Measurements from ENCODE around the gene VPREB3.

VPREB3 gene

GRCh38 chr22:23722724-23723123, 31.5 kb downstream of the VPREB3 start:
- DNase-seq: no peak

DNA sequence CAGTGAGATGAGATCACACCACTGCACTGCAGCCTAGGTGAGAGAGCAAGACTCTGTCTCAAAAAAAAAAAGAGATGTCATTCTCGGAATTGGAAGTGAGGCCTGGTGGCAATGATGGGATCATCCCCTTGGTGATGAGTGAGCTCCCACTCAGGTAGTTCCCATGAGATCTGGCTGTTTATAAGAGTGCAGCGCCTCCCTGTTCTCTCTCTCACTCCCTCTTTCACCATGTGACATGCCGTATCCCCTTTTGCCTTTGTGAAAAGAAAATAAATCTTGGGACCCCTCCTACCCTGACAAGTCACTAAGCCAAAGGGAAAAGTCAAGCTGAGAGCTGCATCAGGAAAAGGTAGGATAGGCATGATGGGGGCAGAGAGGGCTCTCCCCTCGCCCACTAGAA, 32.1 kb downstream of the VPREB3 start:
- no peak for DNase-seq

GRCh38 chr22:23720855-23721254, 33.4 kb downstream of the VPREB3 start:
- DNase-seq: no peak

DNA sequence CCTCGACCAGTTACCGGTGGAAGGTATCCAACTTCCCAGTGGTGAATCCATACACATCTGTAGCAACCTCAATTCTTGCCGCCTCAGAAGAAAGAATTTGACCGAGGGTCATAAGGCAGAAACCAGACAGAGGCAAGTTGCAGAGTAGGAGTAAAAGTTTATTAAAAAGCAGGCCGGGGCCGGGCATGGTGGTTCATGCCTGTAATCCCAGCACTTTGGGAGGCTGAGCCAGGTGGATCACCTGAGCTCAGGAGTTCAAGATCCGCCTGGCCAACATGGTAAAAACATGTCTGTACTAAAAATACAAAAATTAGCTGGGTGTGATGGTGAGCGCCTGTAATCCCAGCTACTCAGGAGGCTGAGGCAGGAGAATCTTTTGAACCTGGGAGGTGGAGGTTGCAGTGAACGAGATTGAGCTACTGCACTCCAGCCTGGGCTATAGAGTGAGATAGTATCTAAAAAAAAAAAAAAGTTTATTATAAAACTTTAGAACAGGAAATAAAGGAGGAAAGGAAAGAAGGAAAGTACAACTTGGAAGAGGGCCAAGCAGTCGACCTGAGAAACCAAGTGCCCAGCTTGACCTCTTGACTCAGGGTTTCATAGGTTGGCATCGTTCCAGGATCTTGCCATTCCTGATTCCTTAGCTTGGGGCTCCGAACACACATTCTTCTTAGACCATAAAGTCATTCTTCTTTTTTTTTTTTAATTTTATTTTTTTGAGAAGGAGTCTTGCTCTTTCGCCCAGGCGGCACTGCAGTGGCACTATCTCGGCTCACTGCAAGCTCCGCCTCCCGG, 35.7 kb downstream of the VPREB3 start:
- no peak for DNase-seq

DNA sequence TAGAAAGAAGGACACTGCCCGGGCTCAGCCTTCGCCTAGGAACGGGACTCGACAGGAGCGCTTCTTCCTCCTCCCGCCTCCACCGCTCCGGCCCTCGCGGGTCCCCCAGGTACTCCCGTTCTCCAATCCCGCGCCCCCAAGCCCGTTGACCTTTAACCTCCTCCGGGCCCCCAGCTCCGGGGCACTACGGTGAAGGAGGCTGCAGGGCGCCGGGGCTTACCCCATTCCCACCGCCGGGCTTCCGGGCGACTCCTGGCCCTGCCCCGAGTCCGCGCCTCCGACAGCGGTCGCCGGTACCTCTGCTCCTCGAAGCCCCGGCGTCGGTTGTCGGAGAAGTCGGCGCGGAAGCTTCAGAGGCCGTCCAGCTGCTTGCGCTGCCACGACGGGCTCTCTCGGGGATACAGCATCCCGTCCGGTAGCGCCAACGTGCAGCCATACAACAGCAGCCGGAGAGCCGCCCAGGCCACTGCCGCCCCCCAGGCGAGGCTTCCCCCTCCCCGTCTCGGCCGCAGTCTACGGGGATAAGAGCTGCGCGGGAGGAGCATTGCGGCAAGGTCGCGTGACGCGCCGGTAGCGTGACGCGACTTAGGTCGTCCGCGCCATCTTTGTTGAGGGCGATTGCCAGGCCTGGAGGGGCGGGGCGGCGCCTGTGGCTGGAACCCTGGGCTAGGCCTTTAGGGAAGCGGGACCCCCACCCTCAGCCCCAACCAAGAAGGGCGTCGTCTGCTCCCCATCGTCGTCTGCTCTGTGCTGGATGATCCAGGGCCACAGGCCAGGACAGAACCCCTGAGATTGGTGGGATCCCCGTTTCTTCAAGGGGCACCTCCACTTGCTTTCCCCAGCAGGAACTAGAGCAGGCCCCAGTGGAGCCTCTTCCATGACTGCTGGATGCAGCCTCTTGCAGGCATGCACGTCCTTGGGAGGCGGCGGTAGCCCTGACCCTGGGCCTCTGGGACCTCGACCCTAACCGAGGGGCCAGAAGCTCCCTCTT, 37.1 kb downstream of the VPREB3 start:
- DNase-seq: peak; percentile 78 to 80

DNA sequence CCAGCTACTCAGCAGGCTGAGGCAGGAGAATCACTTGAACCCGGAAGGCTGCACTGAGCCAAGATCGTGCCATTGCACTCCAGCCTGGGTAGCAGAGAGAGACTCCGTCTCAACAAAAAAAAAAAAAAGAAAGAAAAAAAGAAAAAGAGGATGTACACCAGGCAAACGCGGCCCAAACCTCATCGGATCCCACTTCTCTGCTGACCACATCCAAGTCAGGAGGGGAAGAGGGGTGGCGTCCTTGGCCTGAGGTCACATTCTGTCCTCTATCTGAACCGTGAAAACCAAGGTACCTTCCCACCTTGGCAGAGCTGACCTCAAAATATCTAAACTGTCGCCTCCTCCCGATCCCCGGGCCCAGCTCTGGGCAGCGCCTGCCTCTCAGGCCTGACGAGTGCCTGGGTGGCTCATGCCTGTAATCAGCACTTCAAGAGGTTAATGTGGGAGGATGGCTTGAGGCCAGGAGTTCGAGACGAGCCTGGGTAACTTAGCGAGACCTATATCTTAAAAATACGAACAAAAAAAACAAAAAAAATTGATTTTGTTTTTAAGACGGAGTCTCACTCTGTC, 38.3 kb downstream of the VPREB3 start:
- DNase-seq: no peak

- DNase-seq: no peak
Observed at GRCh38 chr22:23714596-23715578, 39.3 kb downstream of the VPREB3 start.

GRCh38 chr22:23713696-23714595, 40.3 kb downstream of the VPREB3 start:
- no peak for DNase-seq

GRCh38 chr22:23712256-23712655, 42.0 kb downstream of the VPREB3 start:
- DNase-seq: no peak

- no peak for DNase-seq
Observed at GRCh38 chr22:23709107-23709506, 45.1 kb downstream of the VPREB3 start.

- no peak for DNase-seq
Observed at GRCh38 chr22:23708270-23708669, 46.0 kb downstream of the VPREB3 start.

DNA sequence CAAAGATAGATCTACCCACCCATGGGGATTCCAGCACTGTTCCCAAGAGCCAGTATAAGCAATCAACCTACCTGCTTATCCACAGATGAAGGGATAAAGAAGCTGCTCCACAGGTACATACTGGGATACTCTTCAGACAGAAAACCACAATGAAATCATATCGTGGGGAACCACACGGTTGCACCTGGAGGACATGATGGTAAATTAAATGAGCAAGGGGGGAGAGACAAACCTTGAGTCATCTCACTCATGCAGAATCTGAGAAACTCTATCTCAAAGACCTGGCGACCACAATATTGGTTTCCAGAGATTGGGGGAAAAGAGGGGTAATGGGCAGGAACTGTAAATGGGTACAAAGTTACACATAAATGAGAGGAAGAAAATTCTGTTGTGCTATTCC, 48.9 kb downstream of the VPREB3 start:
- DNase-seq: peak in 1 of 2 donors; percentile 25

- no peak for DNase-seq
Observed at GRCh38 chr22:23704829-23705228, 49.4 kb downstream of the VPREB3 start.

DNA sequence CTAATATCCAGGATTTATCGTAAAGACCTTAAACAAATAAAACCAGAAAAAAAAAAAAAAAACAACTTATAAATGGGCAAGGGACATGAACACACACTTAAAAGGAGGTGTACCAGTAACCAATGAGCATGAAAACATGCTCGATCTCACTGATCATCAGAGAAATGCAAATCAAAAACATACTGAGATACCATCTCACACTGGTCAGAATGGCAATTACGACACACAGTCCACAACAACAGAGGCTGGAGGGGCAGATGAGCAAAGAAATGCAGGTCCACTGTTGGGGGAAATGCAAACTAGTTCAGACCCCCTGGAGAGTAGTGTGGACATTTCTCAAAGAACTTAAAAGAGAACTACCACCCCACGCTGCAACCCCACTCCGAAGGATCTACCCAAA, 50.2 kb downstream of the VPREB3 start:
- DNase-seq: no peak

All from stimulated activated CD4-positive, alpha-beta T cell treated with anti-CD3 and anti-CD28 coated beads, Interleukin-2, amount 100 ng/mL, for 48 hours (primary cell).